Osteoblast (primary cell): ENCODE results near the gene MKRN2. TPM values are rescaled to one million over a fixed set of nuclear protein-coding genes. Genes with fewer than 3 reads are reported as not detected.

Experiments used
- DNase-seq: peaks from one replicate; pipeline ENCODE4 v3.0.0; 2011; ENCODE audit warnings: low spot score, mixed read lengths; ENCODE audit not compliant: insufficient read length; ENCODE audit errors: missing footprints
- H2AFZ ChIP-seq: 2 replicates; pipeline ENCODE4 v1.6.0; 2011; ENCODE audit warnings: mild to moderate bottlenecking, low read length
- H3K27ac ChIP-seq: 2 replicates; pipeline ENCODE4 v1.5.1; 2011; ENCODE audit warnings: mild to moderate bottlenecking, low read depth, low read length, moderate library complexity
- H3K27me3 ChIP-seq: 2 replicates; pipeline ENCODE4 v1.6.0; 2012; ENCODE audit warnings: mild to moderate bottlenecking, control low read depth, inconsistent platforms, low read length, moderate library complexity; ENCODE audit not compliant: insufficient read depth
- H3K36me3 ChIP-seq: 2 replicates; pipeline ENCODE4 v1.5.1; 2011; ENCODE audit warnings: mild to moderate bottlenecking, low read length, control low read depth, moderate library complexity; ENCODE audit not compliant: insufficient read depth
- H3K4me1 ChIP-seq: 2 replicates; pipeline ENCODE4 v1.5.1; 2011; ENCODE audit warnings: mild to moderate bottlenecking, low read length, control low read depth, moderate library complexity; ENCODE audit not compliant: insufficient read depth
- H3K4me2 ChIP-seq: 2 replicates; pipeline ENCODE4 v1.6.0; 2011; ENCODE audit warnings: mild to moderate bottlenecking, low read length; ENCODE audit not compliant: insufficient read depth
- H3K4me3 ChIP-seq: fragments of 200-600 bp; sonication (generic); 3 replicates; pipeline ENCODE4 v1.5.1; 2012; ENCODE audit warnings: mild to moderate bottlenecking, low read length, inconsistent platforms; ENCODE audit not compliant: insufficient read depth
- H3K79me2 ChIP-seq: 2 replicates; pipeline ENCODE4 v1.6.0; 2012; ENCODE audit warnings: mild to moderate bottlenecking, low read length, control low read depth, inconsistent platforms; ENCODE audit not compliant: insufficient read depth
- H3K9me3 ChIP-seq: 2 replicates; pipeline ENCODE4 v1.5.1; 2011; ENCODE audit warnings: low read depth, low read length, control low read depth
- H4K20me1 ChIP-seq: 2 replicates; pipeline ENCODE4 v1.6.0; 2012; ENCODE audit warnings: mild to moderate bottlenecking, low read length, control low read depth; ENCODE audit not compliant: insufficient read depth
- total RNA-seq: library from RNA; depleted of rRNA; stranded (reverse); fragments of >200 nt; gene quantifications from 2 replicates; pipeline ENCODE4 v1.2.3, GENCODE V29; 2012
- TF ChIP-seq, protein P1 (sequence below): IDR thresholded peaks from 2 replicates; pipeline ENCODE4 v1.5.1; 2011; ENCODE audit warnings: mild to moderate bottlenecking, low read depth, low read length, moderate library complexity; ENCODE audit errors: extremely low read depth

Gene MKRN2
- total RNA-seq, result 36.8 and 40.9 TPM in 2 replicates

- Histone ChIP-seq H3K4me2 (peak within 1 kb of the TSS; percentile 97), H3K9me3 (no peaks in the 10 kb centered on the region), H4K20me1 (peaks cover 37% of the 10 kb centered on the region), H3K27me3 (no peaks in the 10 kb centered on the region), H3K4me1 (peaks cover 9% of the 10 kb centered on the region), H3K4me3 (peak within 1 kb of the TSS; percentile 96), H2AFZ (peak within 1 kb of the TSS; percentile 100), H3K27ac (peak within 1 kb of the TSS; percentile 92), H3K79me2 (peaks cover 49% of the 10 kb centered on the region), H3K36me3 (no peaks in the 10 kb centered on the region)
- TF ChIP-seq, protein P1, sequence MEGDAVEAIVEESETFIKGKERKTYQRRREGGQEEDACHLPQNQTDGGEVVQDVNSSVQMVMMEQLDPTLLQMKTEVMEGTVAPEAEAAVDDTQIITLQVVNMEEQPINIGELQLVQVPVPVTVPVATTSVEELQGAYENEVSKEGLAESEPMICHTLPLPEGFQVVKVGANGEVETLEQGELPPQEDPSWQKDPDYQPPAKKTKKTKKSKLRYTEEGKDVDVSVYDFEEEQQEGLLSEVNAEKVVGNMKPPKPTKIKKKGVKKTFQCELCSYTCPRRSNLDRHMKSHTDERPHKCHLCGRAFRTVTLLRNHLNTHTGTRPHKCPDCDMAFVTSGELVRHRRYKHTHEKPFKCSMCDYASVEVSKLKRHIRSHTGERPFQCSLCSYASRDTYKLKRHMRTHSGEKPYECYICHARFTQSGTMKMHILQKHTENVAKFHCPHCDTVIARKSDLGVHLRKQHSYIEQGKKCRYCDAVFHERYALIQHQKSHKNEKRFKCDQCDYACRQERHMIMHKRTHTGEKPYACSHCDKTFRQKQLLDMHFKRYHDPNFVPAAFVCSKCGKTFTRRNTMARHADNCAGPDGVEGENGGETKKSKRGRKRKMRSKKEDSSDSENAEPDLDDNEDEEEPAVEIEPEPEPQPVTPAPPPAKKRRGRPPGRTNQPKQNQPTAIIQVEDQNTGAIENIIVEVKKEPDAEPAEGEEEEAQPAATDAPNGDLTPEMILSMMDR, result no peak
- DNase-seq, result peak; percentile 92
Observed at GRCh38 chr3:12556690-12557472, at the start of gene MKRN2. Gene MKRN2 (plus strand): TSS chr3:12557087. CDS start chr3:12557151, 64 bp downstream.

DNA sequence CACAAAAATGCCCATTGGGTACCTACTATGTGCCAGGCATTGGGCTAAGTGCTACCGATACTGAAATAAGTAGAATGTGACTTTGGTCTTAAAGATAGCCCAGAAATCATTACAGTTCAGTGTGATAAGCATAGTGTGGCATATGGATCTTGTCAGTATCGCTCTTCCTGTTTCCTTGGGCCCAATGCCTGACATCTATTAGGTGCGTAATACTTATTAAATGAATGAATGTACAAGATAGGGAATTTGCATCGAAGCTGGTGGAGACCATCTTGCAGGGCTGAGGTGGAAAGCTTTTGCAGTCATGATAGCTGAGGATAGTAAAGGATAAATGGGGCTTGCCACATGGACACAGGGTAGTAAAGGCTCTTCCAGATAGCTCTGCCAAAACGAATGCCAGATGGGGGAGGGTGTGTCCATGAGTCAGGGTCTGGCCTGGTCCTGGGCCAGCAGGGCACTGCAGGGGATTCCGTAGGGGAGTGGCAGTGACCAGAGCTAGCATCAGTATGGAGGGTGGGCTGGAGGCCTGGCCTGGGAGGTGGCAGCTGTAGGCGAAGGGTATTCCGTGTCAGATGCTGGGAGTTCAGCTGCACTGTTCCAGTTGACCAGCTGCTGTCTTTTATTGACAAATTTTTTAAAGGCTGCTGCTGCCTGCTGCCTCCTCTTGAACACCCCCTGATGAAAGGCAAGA lies 49.2 kb upstream of the MKRN2 start:
- DNase-seq, result peak; percentile 65
- H3K4me3 ChIP-seq, result peak overlapping the region; percentile 41
- peak overlapping the region; percentile 30 for H2AFZ ChIP-seq
- no peaks in the 10 kb centered on the region for H3K27me3 ChIP-seq
- no peaks in the 10 kb centered on the region for H4K20me1 ChIP-seq
- H3K79me2 ChIP-seq, result peaks cover 2% of the 10 kb centered on the region
- no peaks in the 10 kb centered on the region for H3K9me3 ChIP-seq
- TF ChIP-seq, protein P1, result no peak
- H3K27ac ChIP-seq, result peak overlapping the region; percentile 76
- peaks cover 16% of the 10 kb centered on the region for H3K4me1 ChIP-seq
- H3K4me2 ChIP-seq, result peak overlapping the region; percentile 84
- H3K36me3 ChIP-seq, result peaks cover 19% of the 10 kb centered on the region

DNA sequence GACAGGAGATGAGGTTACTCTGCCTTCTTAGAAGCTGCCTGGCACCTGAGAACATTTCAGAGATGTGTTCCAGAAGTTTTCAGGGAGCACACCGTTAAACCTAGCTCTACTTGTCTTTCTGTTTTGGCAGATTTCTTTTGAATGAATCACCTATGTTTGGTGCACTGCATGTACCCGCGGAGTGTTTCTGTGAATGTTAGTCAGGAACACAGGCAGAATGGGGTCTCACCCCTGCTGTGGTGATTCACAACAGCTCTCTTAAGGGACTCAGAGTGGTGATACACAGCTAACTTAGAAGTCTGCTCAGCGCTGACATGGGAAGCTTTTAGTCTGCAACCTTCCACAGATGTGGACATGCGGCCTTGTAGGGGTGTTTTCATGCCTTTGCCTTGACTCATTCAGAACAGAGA lies 48.6 kb upstream of the MKRN2 start:
- Histone ChIP-seq H3K4me2 (peak overlapping the region; percentile 84), H3K27me3 (no peaks in the 10 kb centered on the region), H2AFZ (peak overlapping the region; percentile 30), H3K9me3 (no peaks in the 10 kb centered on the region), H3K36me3 (peaks cover 15% of the 10 kb centered on the region), H3K79me2 (peaks cover 2% of the 10 kb centered on the region), H3K4me1 (peaks cover 16% of the 10 kb centered on the region), H4K20me1 (no peaks in the 10 kb centered on the region), H3K4me3 (peak overlapping the region; percentile 41), H3K27ac (peak overlapping the region; percentile 76)
- TF ChIP-seq, protein P1, result no peak
- peak; percentile 93 for DNase-seq

GRCh38 chr3:12509466-12509865 lies 47.4 kb upstream of the MKRN2 start:
- peaks cover 16% of the 10 kb centered on the region for H3K4me1 ChIP-seq
- H3K27ac ChIP-seq, result no peak overlapping the region
- H3K79me2 ChIP-seq, result peaks cover 2% of the 10 kb centered on the region
- no peaks in the 10 kb centered on the region for H4K20me1 ChIP-seq
- H3K36me3 ChIP-seq, result peaks cover 5% of the 10 kb centered on the region
- H3K9me3 ChIP-seq, result no peaks in the 10 kb centered on the region
- no peaks in the 10 kb centered on the region for H3K27me3 ChIP-seq
- H3K4me3 ChIP-seq, result no peak overlapping the region
- no peak overlapping the region for H3K4me2 ChIP-seq
- no peak overlapping the region for H2AFZ ChIP-seq
- no peak for DNase-seq
- TF ChIP-seq, protein P1, result no peak
